HepG2 (cell line): ENCODE results near the gene TBC1D22A. TPM values are rescaled to one million over a fixed set of nuclear protein-coding genes. Genes with fewer than 3 reads are reported as not detected.

Source experiments
- ATAC-seq: fragments of 200-7000 bp; cut with Tn5 transposase; 3 replicates; pipeline ENCODE4 v1.9.1; 2020; ENCODE audit warnings: mild to moderate bottlenecking, moderate library complexity
- BruUV-seq: library from RNA; stranded (reverse); fragments of 400-500 nt; replicated peaks from 2 replicates; lab custom pipeline; 2021; lab: Mats Ljungman, UMichigan
- CTCF ChIA-PET: fragments of 300-600 bp; formaldehyde crosslinking; extraction: SDS; loops from one replicate; lab custom pipeline; 2021; ENCODE audit warnings: low total read pairs, inconsistent platforms, low intra/inter-chr PET ratio; lab: Yijun Ruan, JAX
- POLR2A ChIA-PET: fragments of 350-600 bp; sonication (Branson Sonifier 250); formaldehyde crosslinking; loops from one replicate; lab custom pipeline; 2020; ENCODE audit warnings: antibody characterized with exemption, inconsistent platforms; lab: Yijun Ruan, JAX
- DNase-seq: peaks from one replicate; pipeline ENCODE4 v3.0.0-alpha.2; 2015; ENCODE audit warnings: low spot score
- FAIRE-seq: peaks from 3 replicates; lab custom pipeline; 2011; peaks lifted over from hg19 to GRCh38; lab: Jason Lieb, UNC
- H2AFZ ChIP-seq: one replicate; pipeline ENCODE4 v1.6.1; 2011; ENCODE audit warnings: low read length, inconsistent platforms
- H3K27ac ChIP-seq: fragments of 300-600 bp; 3 replicates; pipeline ENCODE4 v1.8.0; 2011; ENCODE audit warnings: mixed run types, mild to moderate bottlenecking, mixed read lengths, low read length, inconsistent platforms; ENCODE audit not compliant: insufficient read depth; ENCODE audit errors: extremely low read length
- H3K27me3 ChIP-seq, 2 experiments: fragments of 200-600 bp in 1 of 2; 2 replicates in 1 of 2; 3 replicates in 1 of 2; pipeline versions ENCODE4 v1.6.0 to v1.8.0; 2011; ENCODE audit warnings: low read length in 2 of 2, mild to moderate bottlenecking in 2 of 2, moderate library complexity in 2 of 2, inconsistent platforms in 1 of 2; ENCODE audit not compliant: insufficient read depth in 2 of 2, control insufficient read depth in 1 of 2
- H3K36me3 ChIP-seq, 2 experiments: fragments of 200-600 bp in 1 of 2; replicated peaks in 1 of 2; 2 replicates in 1 of 2; 3 replicates in 1 of 2; pipeline versions ENCODE4 v1.5.1 to v1.8.0; 2011; ENCODE audit warnings: low read length in 2 of 2, inconsistent platforms in 1 of 2; ENCODE audit not compliant: insufficient read depth in 2 of 2, control insufficient read depth in 1 of 2
- H3K4me1 ChIP-seq: 2 replicates; pipeline ENCODE4 v1.5.1; 2012; ENCODE audit warnings: low read length, inconsistent platforms; ENCODE audit not compliant: insufficient read depth
- H3K4me2 ChIP-seq: 2 replicates; pipeline ENCODE4 v1.6.0; 2011; ENCODE audit warnings: low read depth, low read length, inconsistent platforms
- H3K4me3 ChIP-seq, 3 experiments: fragments of 200-600 bp in 1 of 3; sonication (generic), shearing (Covaris generic) in 1 of 3; replicated peaks in 1 of 3; 2 replicates each; pipeline ENCODE4 v1.5.1; 2011 to 2016; ENCODE audit warnings: low read length in 3 of 3, inconsistent platforms in 2 of 3, low read depth in 2 of 3, mild to moderate bottlenecking in 2 of 3, control low read depth in 1 of 3, mixed read lengths in 1 of 3; ENCODE audit not compliant: insufficient read depth in 1 of 3
- H3K79me2 ChIP-seq: one replicate; pipeline ENCODE4 v1.6.1; 2011; ENCODE audit warnings: low read length, inconsistent platforms; ENCODE audit not compliant: insufficient read depth
- H3K9ac ChIP-seq: 2 replicates; pipeline ENCODE4 v1.6.0; 2011; ENCODE audit warnings: mild to moderate bottlenecking, low read depth, low read length, inconsistent platforms; ENCODE audit not compliant: insufficient read depth
- H3K9me3 ChIP-seq: 2 replicates; pipeline ENCODE4 v1.5.1; 2012; ENCODE audit warnings: mild to moderate bottlenecking, low read length
- H4K20me1 ChIP-seq: 2 replicates; pipeline ENCODE4 v1.6.0; 2011; ENCODE audit warnings: inconsistent platforms, mild to moderate bottlenecking, low read length, moderate library complexity; ENCODE audit not compliant: insufficient read depth
- DBP ChIP-seq: sonication (generic); formaldehyde crosslinking; IDR thresholded peaks from 2 replicates; pipeline ENCODE4 v1.4.0; 2020; ENCODE audit warnings: missing genetic modification reagents; ENCODE audit errors: not compliant biosample characterization
- FOSL1 ChIP-seq: sonication (generic); formaldehyde crosslinking; IDR thresholded peaks from 2 replicates; pipeline ENCODE4 v1.9.0; 2021; ENCODE audit warnings: missing genetic modification reagents, borderline replicate concordance
- ISL2 ChIP-seq: sonication (generic); formaldehyde crosslinking; IDR thresholded peaks from 2 replicates; pipeline ENCODE4 v1.5.0; 2020; ENCODE audit warnings: missing genetic modification reagents
- KAT7 ChIP-seq: IDR thresholded peaks from 2 replicates; pipeline ENCODE4 v1.6.1; 2018; ENCODE audit warnings: borderline replicate concordance, missing compliant biosample characterization
- KDM5B ChIP-seq: sonication (generic); formaldehyde crosslinking; IDR thresholded peaks from 2 replicates; pipeline ENCODE4 v1.4.0; 2020; ENCODE audit warnings: missing genetic modification reagents, mild to moderate bottlenecking, borderline replicate concordance
- MYC ChIP-seq: sonication (generic); formaldehyde crosslinking; IDR thresholded peaks from 2 replicates; pipeline ENCODE4 v1.9.0; 2021; ENCODE audit warnings: missing genetic modification reagents, borderline replicate concordance
- PREB ChIP-seq: sonication (generic); formaldehyde crosslinking; IDR thresholded peaks from 2 replicates; pipeline ENCODE4 v1.4.0; 2020; ENCODE audit warnings: missing genetic modification reagents
- TGIF2 ChIP-seq: IDR thresholded peaks from 2 replicates; pipeline ENCODE4 v1.6.1; 2016; ENCODE audit warnings: control low read depth, missing compliant biosample characterization
- XRCC5 ChIP-seq: fragments of 200-400 bp; formaldehyde crosslinking; optimal IDR thresholded peaks from 2 replicates; pipeline ENCODE3; 2017; ENCODE audit warnings: mild to moderate bottlenecking, low read length
- ZBTB20 ChIP-seq: sonication (generic); formaldehyde crosslinking; IDR thresholded peaks from 2 replicates; pipeline ENCODE4 v1.8.1; 2023; ENCODE audit warnings: missing genetic modification reagents, low read depth, mild to moderate bottlenecking, borderline replicate concordance
- ZBTB3 ChIP-seq: sonication (generic); formaldehyde crosslinking; IDR thresholded peaks from 2 replicates; pipeline ENCODE4 v1.4.0; 2020; ENCODE audit warnings: low read depth, mild to moderate bottlenecking, moderate library complexity, missing genetic modification reagents, borderline replicate concordance
- ZC3H13 ChIP-seq: sonication (generic); formaldehyde crosslinking; IDR thresholded peaks from 2 replicates; pipeline ENCODE4 v1.8.1; 2023; ENCODE audit warnings: mild to moderate bottlenecking, missing genetic modification reagents, moderate library complexity
- ZFX ChIP-seq: sonication (generic); formaldehyde crosslinking; IDR thresholded peaks from 2 replicates; pipeline ENCODE4 v1.4.0; 2020; ENCODE audit warnings: mild to moderate bottlenecking, low read depth, missing genetic modification reagents, moderate library complexity
- ZHX2 ChIP-seq, 2 experiments: sonication (generic) in 1 of 2; formaldehyde crosslinking in 1 of 2; IDR thresholded peaks; 2 replicates each; pipeline versions ENCODE4 v1.6.1 to v1.9.0; 2014 to 2022; ENCODE audit warnings: antibody characterized with exemption in 1 of 2, borderline replicate concordance in 1 of 2, inconsistent platforms in 1 of 2, low read depth in 1 of 2, missing genetic modification reagents in 1 of 2
- ZNF234 ChIP-seq: sonication (generic); formaldehyde crosslinking; conservative IDR thresholded peaks from 2 replicates; pipeline ENCODE4 v1.5.1; 2020; ENCODE audit warnings: mild to moderate bottlenecking, missing genetic modification reagents
- ZNF317 ChIP-seq: sonication (generic); formaldehyde crosslinking; IDR thresholded peaks from 2 replicates; pipeline ENCODE4 v1.5.0; 2020; ENCODE audit warnings: mild to moderate bottlenecking, missing genetic modification reagents
- ZNF572 ChIP-seq: sonication (generic); formaldehyde crosslinking; IDR thresholded peaks from 2 replicates; pipeline ENCODE4 v1.5.1; 2020; ENCODE audit warnings: mild to moderate bottlenecking, missing genetic modification reagents
- ZNF772 ChIP-seq: sonication (generic); formaldehyde crosslinking; IDR thresholded peaks from 2 replicates; pipeline ENCODE4 v1.5.0; 2020; ENCODE audit warnings: mild to moderate bottlenecking, missing genetic modification reagents
- WGBS: methylation state at CpG from one replicate; pipeline ENCODE4 v1.1.6; 2017; ENCODE audit warnings: low lambda C conversion rate; 5-methylcytosine and 5-hydroxymethylcytosine counted together
- in situ Hi-C: cut with HindIII; loops from 2 replicates; pipeline ENCODE4 v1.10.0; 2017; ENCODE audit warnings: low pct_unique_long_range_greater_than_20kb; ENCODE audit not compliant: extremely low pct_ligation_motif_present
- intact Hi-C: fragments of 100-400 bp; cut with micrococcal nuclease; formaldehyde crosslinking; loops from one replicate; pipeline ENCODE4 v1.10.0; 2022; ENCODE audit not compliant: unreplicated experiment
- polyA plus RNA-seq, 8 experiments: library from polyadenylated mRNA; depleted of rRNA in 3 of 8; stranded (reverse) in 7 of 8; unstranded in 1 of 8; fragments of >200 nt; fragmentation: Illumina TruSeq in 4 of 8; extraction: Trizol in 4 of 8; gene quantifications; 2 replicates each; pipeline versions ENCODE4 v1.2.1 to v1.2.3, GENCODE V29; 2011 to 2016; ENCODE audit warnings: low read depth in 4 of 8, missing spikeins in 1 of 8, mixed read lengths in 1 of 8; ENCODE audit not compliant: insufficient read depth in 1 of 8
- total RNA-seq, 5 experiments: library from RNA; depleted of rRNA; stranded (reverse); fragments of >200 nt; fragmentation: Illumina TruSeq; extraction: Trizol; gene quantifications; 2 replicates each; pipeline ENCODE4 v1.2.3, GENCODE V29; 2016; ENCODE audit warnings: low read depth in 1 of 5

The TBC1D22A gene
- total and polyA plus RNA-seq, 2 of the 13 experiments (the other 11 are each of a cell fraction or from before 2014, with no cell fraction given) = 17.3 to 18.0 TPM

- no peaks in the 10 kb centered on the region for H3K36me3 ChIP-seq
- intact Hi-C loops (no loop called here), in situ Hi-C loops (no loop called here)
- H3K4me3 ChIP-seq = no peak overlapping the region
- peaks cover 80% of the 10 kb centered on the region for H3K4me1 ChIP-seq
- ATAC-seq (no peak), DNase-seq (no peak), FAIRE-seq (no peak)
- CTCF ChIA-PET = no interaction called here
- peaks cover 3 to 25% of the 10 kb centered on the region in 2 experiments; a peak in 3 of 5 replicates for H3K27me3 ChIP-seq
- no peaks in the 10 kb centered on the region for H3K79me2 ChIP-seq
- no peaks in the 10 kb centered on the region for H4K20me1 ChIP-seq
- WGBS = 48% methylated on average over 5 of the region's 5 CpGs
- no peak overlapping the region for H2AFZ ChIP-seq
- no TSS peak for BruUV-seq
- 0 out of 2 replicates have a peak overlapping the region, but pooled peaks have one; percentile 1 for H3K4me2 ChIP-seq
- H3K9ac ChIP-seq = no peak overlapping the region
- POLR2A ChIA-PET = interaction anchor here (1.2 kb wide), 1 partner anchor 13 kb away, joined by 3 read pairs; no protein-coding TSS in a partner anchor
- no peak overlapping the region for H3K27ac ChIP-seq
- H3K9me3 ChIP-seq = no peaks in the 10 kb centered on the region
- TF ChIP-seq MYC (CRISPR knock-in tag) (no peak), KDM5B (CRISPR knock-in tag) (no peak), XRCC5 (no peak), ZNF317 (CRISPR knock-in tag) (no peak), ZBTB20 (CRISPR knock-in tag) (no peak), ZC3H13 (CRISPR knock-in tag) (no peak), ZFX (CRISPR knock-in tag) (no peak), ZNF772 (CRISPR knock-in tag) (no peak), ZNF572 (CRISPR knock-in tag) (no peak), ZNF234 (CRISPR knock-in tag) (no peak), ISL2 (CRISPR knock-in tag) (no peak), FOSL1 (CRISPR knock-in tag) (no peak), ZBTB3 (CRISPR knock-in tag) (no peak), PREB (no peak), DBP (CRISPR knock-in tag) (no peak), ZHX2 (IDR thresholded peaks at IDR 0.05; ENCODE audit: low read depth) (no peak), ZHX2 (CRISPR knock-in tag; IDR thresholded peaks at IDR 0.05; ENCODE audit: borderline replicate concordance) (no peak), KAT7 (CRISPR knock-in tag) (no peak), TGIF2 (no peak)
These were observed 16.3 kb upstream of the TBC1D22A start for GRCh38 chr22:46746192-46746591.
